Fibroblast of pulmonary artery (primary cell): ENCODE data around the gene ANKS1B.

Experiments
- DNase-seq: peaks from one replicate; pipeline ENCODE4 v3.0.0-alpha.2; 2010; ENCODE audit warnings: low read depth
- H3K4me3 ChIP-seq: replicated peaks from 2 replicates; pipeline ENCODE4 v1.5.1; 2011; ENCODE audit warnings: low read depth, mild to moderate bottlenecking, control low read depth, low read length, moderate library complexity
- TF ChIP-seq, protein P1 (sequence below): IDR thresholded peaks from 2 replicates; pipeline ENCODE4 v1.5.1; 2011; ENCODE audit warnings: mild to moderate bottlenecking, control low read depth, low read length, inconsistent platforms; ENCODE audit errors: missing control alignments

ANKS1B gene

DNA sequence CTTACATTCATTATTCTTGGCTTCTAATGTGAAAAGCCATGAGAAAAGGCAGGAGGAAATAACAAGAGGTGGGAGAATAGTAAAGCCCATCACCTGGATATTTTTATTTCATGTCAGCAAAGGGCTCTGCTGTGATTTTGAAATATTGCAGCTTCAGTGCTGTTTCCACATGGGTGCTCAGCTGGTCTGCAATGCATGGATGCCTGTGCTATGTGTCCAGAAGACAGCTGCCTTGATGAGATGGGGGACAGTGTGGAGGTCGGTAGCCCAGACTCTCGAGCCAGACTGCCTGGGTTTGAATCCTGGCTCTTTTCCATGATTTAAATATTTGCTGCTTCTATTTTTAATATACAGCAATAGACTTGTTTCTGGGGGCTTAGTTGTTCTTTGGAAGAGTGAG, 814.7 kb downstream of the ANKS1B start:
- TF ChIP-seq, protein P1, sequence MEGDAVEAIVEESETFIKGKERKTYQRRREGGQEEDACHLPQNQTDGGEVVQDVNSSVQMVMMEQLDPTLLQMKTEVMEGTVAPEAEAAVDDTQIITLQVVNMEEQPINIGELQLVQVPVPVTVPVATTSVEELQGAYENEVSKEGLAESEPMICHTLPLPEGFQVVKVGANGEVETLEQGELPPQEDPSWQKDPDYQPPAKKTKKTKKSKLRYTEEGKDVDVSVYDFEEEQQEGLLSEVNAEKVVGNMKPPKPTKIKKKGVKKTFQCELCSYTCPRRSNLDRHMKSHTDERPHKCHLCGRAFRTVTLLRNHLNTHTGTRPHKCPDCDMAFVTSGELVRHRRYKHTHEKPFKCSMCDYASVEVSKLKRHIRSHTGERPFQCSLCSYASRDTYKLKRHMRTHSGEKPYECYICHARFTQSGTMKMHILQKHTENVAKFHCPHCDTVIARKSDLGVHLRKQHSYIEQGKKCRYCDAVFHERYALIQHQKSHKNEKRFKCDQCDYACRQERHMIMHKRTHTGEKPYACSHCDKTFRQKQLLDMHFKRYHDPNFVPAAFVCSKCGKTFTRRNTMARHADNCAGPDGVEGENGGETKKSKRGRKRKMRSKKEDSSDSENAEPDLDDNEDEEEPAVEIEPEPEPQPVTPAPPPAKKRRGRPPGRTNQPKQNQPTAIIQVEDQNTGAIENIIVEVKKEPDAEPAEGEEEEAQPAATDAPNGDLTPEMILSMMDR = no peak
- no peak for DNase-seq
- H3K4me3 ChIP-seq = no peak overlapping the region

DNA sequence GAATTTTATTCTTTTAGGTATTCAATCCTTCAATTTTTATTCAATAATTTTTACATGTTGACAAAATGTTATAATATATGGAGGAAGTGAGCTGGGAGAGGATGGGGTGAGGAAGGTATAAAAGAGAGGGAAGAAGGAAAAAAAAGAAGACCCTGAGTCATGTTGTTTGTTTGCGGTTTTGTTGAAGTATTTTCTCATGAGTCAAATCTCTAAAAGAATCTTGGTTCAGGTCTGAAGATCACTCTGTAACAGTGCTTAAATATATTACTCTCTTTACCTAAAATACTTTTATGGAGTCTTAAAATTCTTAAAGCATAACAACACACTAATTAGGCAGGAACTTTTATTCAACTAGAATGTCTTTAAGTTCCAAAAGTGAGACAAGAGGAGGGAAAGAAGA, 826.8 kb downstream of the ANKS1B start:
- H3K4me3 ChIP-seq = no peak overlapping the region
- DNase-seq = no peak
- TF ChIP-seq, protein P1 = no peak

DNA sequence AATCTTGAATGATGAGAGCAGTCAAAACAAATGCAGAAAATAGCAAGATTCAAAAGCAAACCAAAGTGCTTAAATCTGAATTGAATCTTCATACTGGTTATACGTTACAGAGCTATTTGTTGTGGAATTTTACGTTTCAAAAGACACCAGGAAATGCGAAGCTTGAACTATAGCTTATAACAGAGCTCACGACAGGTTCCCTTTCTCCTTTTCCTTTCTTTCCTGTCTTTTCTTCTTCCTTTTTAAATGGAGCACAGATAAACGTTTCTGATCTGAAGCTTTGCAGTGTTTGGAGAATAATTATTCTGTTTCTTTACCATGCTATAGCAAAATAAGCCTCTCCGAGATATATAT, 829.8 kb downstream of the ANKS1B start:
- no peak overlapping the region for H3K4me3 ChIP-seq
- DNase-seq = no peak
- TF ChIP-seq, protein P1 = no peak

DNA sequence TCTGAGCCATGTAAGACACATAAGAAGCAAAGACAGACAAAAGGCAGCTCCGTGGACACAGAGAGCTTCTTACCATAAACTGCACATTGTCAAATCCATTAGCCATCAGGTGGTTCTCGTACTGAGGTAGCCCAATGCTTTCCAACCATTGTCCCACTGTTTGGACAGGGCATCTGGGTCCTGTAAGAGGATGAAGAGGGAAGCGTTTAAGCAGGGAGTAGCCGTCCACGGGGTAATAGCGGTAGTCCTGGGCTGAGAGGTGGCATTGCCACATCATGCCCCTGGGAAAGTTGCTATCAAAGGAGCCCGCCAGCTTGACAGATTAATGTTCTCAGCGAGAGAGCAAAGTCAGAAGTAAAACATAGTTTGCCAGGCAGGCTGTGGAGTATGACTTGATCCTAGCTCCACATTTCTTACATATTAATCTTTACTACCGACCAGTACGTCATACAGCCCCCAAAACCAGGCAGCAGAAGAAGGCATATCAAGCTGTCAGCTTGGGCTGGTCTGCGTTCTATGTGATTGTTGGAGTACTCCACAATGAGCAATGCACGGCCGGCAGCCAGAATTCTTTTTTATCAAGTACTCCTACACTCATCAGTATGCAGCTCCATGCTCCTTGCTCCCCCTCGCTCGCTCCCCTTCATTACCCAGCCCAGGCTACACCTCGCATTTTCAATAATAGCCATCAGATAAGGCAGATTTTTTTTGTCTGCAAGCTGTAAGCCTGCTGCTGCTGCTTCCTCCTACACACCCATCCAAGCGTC, 830.3 kb downstream of the ANKS1B start:
- H3K4me3 ChIP-seq = no peak overlapping the region

DNA sequence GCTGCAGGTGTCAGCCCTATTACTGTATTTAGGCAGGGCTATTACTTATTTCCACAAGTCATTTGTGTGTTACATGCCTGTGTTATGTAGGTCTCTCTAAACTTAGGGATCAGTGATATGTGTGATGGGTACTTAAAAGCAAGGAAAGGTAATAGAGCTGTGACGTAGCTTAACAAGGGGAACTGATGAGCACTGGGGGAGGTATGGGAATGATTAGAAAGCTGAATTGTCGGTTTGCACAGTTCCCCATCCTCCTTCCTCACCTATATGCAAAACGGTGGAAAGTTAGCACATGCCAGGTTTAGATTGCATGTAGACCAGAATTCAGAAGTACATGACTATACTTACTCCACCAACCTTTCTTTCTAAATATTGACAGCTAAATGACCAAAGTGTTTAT, 831.4 kb downstream of the ANKS1B start:
- no peak for DNase-seq
- no peak overlapping the region for H3K4me3 ChIP-seq

More for the DNA sequence above, 830.3 kb downstream of the ANKS1B start:
- TF ChIP-seq, protein P1 = no peak
- peak; percentile 39 for DNase-seq

DNA sequence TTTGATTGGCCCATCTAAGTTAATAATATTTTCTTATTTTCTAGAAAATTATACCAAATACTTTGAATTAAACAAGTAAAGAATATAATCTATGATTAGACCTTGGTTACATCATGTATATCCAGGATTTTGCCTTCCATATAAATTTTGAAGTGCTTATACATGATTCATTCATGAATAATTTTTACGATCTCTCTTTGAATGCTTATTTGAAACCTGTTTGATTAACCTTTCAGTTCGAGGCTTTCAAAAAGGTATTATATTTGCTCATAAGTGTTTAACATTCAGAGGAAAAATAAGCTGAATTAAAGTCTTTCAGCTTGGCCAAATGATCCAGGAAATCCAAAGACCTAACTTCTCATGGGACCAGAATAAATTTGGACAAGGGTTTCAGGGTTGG, 832.4 kb downstream of the ANKS1B start:
- DNase-seq = no peak
- no peak overlapping the region for H3K4me3 ChIP-seq
- TF ChIP-seq, protein P1 = no peak

More for the DNA sequence above, 831.4 kb downstream of the ANKS1B start:
- TF ChIP-seq, protein P1 = no peak

DNA sequence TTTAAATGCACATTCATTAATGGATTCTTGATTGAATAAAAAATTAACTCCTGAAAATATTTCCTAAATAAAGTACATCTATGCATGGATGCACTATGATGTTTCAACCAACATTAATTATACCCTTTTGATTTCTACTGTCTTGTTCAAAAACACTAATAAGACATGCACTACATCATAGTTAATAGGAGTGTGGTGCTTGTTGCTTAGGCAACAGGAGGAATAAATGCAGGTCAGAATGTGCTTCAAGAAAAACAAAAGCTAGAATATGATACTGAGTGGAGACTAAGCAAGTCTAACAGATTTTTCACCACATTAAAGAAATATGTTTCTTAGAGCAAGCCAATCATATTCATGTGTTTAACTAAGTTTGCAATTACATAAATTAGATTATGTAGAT, 833.0 kb downstream of the ANKS1B start:
- DNase-seq = no peak
- no peak overlapping the region for H3K4me3 ChIP-seq
- TF ChIP-seq, protein P1 = no peak
